ENCODE results near the gene KRT86.

KRT86 gene
- total RNA-seq, result 0 to 0.07 reads per million in 2 donors

DNA sequence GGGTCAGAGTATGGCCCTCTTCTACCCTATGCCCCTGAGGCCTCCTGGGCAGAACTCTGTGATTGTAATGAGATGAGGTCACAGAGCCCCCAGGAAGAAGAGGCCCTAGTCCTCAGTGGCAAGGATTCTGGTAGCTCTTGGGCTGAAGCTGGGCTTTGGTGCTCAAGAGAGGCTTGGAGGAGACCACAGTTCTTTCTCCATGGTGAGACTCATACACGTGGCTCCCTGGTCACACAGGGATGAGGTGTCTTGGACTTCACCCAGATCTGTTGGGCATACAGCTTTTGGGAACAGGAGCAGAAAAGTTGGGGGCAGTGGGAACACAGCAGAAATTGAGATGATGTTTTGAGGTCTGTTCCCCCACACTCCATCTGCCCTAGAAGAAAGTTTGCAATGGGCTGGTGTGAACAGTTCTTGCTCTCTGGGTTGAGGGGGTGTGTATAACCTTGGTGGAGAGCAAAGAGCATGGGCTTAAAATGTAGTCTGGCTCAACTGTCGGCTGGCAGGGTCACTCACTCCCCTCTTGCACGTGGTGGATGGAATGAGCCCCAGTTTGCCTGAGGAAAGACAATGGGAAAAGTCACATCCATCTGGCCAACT is at the start of gene KRT86:
Gene KRT86, plus strand, starts transcription at position 125 of the 600 bp plus-strand sequence. CDS start 27,272 bp downstream, outside the sequence.
- DNase-seq, result no peak

DNA sequence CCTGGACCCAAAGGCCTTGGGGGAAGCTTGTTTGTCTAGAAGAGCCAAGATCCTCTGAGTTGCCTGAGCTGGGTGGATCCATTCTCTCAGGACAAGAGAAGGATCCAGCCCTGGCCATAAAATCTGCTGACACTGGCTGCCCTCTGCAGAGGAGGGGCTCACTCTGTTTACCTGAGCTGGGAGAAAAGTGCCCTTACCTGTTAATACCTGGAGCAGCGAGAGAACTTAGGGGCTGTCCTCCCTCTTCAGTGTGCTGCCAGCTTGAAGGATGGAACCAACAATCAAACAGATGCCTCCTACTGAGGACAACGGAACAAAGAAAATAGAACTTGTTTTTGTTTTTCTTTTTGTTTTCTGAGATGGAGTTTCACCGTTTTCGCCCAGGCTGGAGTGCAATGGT is 48.7 kb upstream of the KRT86 start:
- DNase-seq, result no peak

DNA sequence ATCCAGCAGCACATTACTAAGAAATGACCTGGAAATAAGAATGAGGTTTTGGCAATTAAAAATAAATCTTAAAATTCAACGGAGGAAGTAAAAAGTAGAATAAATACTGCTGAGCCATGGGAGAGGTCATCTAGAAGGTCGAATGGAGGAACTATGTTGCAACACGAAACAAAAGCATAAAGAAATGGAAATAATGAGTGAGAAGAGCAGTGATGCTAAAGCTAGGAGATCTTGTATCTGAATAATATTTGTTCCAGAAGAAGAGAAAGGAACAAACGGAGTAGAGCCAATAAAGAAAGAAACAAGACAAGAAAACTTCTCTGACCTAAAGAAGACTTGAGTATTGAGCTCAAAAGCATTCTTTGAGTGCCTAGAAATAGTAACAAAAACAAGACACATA is 48.0 kb upstream of the KRT86 start:
- DNase-seq, result no peak

DNA sequence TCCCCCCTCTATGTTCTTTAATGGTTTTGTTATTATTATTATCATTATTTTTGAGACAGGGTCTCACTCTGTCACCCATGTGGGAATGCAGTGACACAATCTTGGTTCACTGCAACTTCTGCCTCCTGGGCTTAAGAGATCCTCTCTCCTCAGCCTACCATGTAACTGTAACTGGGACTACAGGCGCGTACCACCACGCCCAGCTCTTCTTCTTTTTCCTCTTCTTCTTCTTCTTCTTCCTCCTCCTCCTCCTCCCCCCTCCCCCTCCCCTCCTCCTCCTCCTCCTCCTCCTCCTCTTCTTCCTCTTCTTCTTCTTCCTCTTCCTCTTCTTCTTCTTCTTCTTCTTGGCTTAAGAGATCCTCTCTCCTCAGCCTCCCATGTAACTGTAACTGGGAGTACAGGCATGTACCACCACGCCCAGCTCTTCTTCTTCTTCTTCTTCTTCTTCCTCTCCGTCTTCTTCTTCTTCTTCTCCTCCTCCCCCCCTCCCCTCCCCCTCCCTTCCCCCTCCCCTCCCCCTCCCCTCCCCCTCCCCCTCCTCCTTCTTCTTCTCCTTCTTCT is 46.8 kb upstream of the KRT86 start:
- no peak for DNase-seq

DNA sequence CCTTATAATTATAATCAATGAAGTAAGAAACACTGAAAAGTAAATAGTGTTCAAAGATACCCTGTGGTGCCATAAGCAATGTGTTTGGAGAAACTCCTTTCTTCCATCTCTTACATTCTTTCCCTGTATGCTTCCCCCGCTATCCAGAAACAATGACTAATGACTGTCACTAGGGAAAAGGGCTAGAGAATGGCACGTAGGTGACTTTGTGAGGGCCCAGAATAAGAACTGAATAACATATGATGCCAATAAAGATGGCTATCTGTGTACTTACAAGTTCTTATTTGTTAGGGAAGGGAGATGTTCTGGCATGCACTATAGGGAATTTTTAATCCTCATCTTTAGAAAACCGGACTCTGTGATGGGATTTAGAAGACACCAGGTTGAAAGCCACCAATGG is 46.1 kb upstream of the KRT86 start:
- no peak for DNase-seq

DNA sequence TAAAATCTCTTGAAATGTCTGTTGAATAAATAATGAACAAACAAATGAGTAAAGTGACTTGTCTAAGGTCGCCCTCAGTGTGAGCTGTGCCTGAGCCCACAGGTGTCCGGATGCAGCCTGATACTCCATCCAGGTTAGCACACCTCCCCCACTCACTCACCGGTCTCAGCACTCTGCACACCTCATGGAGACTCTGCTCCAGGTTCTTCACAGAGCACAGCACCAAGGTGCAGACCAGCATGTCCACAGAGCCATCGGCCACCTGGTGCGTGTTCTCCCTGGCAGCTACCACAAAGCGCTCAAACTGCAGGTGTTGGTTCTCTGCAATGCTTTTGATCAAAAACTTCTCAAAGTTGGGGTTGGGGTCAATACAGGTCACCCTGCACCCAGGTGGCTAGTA is 45.5 kb upstream of the KRT86 start:
- DNase-seq, result no peak

DNA sequence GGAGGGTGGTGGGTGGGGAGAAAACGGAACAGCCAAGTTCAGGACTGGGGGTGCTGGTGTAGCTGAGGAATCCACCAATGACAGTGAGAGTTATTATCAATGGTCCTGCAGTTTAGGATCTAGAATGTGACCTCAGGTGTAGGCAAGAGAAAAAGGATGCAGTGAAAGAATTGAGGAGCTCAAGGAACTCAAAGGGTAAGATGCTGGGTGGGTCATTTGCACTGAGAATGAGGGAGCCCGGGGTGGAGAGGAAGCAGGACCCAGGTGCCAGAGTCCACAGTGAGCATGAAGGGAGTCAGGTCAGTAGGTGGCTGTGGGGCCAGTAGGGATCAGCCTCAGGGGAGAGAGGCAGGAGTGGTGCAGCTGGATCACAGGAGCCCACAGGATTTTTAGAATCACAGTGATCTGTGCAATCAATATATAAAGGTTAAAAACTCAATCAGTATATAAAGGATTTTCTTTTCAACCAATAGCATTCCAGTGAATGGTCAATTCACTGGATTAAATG is 44.6 kb upstream of the KRT86 start:
- no peak for DNase-seq

DNA sequence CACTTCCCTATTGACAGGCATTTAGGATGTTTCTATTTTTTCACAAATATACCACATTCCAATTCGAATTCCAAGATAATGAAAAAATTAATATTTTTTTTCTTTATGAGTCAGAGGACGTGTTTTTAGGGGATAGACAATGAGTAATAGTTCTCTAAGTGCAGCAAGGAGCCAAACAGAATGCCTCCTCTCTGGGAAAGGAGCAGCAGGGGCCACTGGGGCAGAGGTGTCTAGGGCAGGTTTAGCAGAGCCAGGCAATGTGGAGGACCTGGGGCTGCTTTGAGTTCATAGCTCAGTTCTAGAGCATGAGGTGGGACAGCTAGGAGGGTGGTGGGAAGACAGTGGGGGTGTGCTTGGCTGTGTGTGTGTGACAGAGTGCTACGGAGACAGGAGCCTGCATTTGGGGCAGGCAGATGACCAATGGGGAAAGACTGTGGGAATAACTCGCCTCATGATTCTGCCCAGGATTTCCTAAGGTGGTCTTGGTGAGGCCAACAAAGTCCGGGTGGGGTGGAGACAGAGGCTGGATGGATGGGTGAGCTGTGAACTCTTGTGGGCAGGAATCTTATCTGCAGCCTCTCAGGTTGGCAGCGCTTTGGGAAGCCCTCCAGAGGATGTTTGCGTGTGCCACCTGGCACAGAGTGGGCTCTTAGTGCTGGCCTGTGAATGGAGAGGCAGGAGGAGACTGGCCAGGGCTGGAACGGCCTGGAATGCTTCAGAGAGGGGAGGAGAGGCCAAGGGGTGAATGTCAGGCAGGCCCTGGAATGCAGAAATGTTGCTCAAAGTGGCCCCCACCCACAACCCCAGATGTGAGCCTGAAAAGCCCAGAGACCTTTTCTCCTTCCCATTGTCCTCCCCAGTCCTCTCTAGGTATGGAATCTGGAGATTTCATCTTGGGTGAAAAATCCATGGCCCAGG is 43.8 kb upstream of the KRT86 start:
- no peak for DNase-seq

DNA sequence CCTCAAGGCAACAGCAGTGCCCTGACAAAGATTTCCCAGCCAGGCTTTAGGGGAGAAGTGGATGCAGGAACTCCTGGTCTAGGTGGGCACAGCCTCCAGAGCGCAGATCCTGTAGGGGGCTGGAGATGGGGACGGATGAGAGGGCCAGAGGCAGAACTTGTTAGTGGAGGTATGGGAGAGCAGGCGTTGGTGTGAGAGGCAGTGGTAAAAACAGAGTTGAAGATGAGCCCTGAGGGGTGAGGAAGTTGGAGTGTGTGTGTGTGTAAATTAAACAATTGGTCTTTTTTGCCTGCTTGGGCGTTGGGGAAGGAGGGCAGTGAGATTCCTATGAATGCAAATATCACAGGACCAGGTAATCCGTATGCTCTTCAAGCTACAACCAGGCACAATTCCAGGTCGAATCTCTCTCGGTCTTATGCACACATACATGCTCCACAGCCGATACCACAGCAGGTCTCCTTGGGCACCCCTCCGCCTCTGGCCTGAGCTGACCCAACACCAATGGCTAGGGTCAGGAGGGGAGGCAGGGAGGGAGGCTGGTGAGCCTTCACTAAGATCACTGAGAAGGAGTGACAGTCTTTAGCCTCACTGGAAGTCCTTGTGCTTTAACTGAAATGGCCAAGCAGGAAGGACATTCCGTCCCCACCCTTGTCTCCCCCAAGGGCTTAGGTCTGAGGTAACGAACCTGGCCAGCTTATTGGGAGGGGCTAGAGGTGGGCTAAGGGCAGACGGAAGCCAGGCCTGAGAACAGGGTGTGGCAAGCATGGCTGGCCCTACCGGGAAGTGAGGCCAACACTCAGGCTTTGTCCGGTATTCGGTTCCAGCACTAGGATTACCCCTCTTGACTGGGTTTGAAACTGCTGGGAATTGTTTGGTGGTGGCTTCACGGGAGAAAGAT is 42.9 kb upstream of the KRT86 start:
- no peak for DNase-seq

DNA sequence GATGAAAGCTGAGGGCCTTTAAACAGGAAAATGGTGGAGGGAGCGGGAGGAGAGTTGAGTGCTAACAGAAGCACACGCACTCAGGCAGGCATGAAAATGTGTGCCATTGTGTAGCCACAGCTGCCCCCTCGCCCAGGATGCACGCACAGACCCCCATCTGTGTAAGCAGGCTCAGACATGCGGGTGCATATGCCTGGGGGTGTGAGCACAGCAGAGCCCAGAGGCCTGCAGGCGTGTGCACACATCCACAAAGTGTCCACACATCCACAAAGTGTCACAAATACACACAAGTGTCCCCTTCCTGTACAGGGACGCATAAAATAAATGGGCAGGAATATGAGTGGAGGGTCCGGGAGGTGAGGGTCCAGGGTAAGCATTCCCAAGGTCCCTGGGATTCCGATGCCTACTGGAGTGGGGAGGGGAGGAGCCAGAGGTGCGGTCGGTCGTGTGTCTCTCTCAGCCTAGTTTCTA is 42.2 kb upstream of the KRT86 start:
- no peak for DNase-seq

DNA sequence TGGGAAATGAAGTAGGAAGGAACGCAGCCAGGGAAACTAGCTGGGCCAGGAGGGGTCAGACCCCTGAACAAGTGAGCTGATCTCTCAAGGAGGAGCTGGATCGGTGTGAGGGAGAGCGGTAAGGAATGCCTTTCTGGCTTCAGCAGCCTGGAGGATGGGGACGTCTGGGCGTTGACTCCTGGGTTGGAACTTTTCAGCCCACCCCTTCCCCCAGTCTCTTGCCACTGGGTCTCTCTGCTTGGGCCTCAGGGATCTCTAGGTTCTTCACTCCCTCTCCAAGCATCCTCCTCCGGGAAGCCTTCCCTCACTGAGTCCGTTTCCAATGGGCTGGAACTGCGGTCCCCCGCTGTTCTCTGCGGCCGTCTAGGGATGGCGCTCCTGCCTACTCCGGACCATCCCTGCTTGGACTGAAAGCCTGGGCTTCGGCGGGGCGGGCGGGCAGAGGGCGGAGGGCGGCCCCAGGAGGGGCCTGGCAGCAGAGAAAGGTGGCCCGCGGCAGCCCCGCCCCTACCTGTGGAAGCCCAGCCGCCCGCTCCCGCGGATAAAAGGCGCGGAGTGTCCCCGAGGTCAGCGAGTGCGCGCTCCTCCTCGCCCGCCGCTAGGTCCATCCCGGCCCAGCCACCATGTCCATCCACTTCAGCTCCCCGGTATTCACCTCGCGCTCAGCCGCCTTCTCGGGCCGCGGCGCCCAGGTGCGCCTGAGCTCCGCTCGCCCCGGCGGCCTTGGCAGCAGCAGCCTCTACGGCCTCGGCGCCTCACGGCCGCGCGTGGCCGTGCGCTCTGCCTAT is 41.6 kb upstream of the KRT86 start, which contains the start of gene KRT7:
Gene KRT7, plus strand, starts transcription at position 570 of the 788 bp plus-strand sequence. Its CDS starts 54 bp downstream, at position 624.
- no peak for DNase-seq

DNA sequence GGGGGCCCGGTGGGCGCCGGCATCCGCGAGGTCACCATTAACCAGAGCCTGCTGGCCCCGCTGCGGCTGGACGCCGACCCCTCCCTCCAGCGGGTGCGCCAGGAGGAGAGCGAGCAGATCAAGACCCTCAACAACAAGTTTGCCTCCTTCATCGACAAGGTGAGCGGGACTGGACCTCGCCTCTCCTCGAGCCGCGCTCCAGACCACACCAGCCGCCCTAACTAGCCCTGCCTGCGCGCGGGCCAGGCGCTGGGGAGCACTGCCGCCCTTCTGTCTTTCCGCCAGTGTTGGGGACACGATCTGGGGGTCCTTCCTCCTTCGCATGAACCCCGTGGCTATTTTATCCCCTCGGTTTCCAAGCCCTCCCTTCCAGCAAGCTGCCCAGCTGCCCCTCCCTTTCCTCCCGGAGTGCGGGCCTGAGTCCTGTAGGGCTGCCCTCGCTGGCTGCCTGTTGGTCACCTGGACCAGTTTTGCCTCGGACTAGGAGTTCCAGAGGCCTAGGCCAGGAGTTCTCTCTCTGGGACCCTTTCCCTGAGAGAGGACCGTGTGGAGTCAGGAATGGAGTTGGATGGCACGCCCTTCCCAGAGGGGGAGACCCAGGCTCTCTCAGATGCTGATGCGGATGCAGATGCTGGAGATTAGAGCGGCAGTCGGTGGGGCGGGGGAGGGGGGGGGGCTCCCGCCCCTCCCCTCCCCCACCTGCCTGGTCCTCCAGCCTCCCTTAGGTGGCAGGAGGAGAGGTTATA is 40.8 kb upstream of the KRT86 start:
- DNase-seq, result no peak

DNA sequence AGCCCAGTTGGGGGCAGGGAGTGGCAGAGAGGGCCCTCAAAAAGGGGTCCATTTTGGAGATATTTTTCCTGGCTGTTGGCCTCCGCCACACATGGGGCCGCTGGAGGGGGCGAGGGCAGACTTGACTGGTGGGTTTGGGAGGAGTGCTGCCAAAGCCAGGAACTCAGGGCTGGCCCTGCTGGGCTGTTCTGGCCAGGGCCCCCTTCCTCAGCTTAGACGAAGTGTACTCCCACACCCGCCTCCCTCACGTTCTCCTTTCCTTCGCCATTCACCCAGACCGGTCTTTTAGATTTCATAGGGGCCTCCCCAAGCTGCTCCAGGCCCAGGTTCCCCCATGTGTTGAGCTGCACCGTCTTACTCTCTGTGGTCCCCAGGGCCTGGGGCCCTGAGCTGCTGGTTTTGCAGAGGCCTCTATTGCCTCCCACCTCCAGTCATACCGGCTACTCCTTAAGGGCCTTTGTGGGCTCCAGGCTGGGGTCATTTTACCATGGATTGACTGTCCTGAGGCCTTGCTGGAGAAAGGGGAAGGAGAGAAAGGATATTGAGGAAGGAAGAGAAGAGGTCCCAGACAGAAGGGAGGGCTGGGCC is 40.1 kb upstream of the KRT86 start:
- no peak for DNase-seq

DNA sequence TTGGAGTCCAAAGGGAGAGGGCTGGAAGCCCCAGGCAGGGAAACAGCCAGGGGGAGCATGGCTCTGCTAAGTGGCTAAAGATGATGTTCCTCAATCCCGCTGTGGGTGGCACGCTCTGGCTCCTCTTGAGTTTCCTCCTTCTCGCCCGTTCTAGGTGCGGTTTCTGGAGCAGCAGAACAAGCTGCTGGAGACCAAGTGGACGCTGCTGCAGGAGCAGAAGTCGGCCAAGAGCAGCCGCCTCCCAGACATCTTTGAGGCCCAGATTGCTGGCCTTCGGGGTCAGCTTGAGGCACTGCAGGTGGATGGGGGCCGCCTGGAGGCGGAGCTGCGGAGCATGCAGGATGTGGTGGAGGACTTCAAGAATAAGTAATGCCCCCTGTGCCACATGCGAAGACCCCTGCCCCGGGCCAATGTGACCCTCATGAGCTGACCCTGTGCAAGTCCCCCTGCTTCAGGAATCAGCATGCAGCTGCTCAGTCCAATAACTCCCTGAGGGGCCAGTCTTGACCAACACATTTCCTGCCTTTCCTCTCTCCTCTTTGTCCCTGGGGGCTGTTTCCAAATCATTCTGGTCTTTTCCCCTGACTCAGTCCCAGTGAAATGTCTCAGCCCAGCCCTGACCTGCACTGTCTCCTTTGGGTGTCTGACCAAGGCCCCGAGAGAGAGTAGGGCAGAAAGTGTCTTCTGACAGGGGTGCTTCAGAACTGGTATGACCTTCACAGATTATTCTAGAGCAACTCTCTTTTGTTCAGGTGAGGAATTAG is 39.3 kb upstream of the KRT86 start:
- DNase-seq, result no peak

DNA sequence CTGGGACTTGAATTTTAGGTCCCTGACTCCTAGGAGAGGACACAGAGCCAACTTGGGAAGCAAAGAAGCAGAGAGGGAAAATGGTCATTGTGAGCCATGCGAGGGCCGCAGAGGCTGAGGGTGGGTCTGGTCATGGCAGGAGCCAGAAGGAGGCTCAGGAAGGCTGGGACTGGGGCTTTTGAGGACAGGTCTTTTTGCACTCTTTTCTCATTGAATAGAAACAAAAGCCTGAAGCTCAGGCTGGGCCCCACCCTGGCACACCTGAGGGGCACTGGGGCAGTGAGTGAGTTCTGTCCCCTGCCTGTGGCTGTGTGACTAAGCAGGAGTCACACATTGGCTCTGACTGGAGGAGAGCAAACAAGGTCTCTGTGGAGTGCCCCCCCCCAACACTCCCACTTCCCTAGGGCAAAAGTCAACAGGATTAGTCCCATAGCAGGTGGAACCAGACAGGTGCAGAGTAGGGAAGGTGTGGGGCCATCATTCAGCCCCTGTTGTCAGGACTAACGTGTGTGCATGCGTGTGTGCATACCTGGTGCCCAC is 38.6 kb upstream of the KRT86 start:
- no peak for DNase-seq

DNA sequence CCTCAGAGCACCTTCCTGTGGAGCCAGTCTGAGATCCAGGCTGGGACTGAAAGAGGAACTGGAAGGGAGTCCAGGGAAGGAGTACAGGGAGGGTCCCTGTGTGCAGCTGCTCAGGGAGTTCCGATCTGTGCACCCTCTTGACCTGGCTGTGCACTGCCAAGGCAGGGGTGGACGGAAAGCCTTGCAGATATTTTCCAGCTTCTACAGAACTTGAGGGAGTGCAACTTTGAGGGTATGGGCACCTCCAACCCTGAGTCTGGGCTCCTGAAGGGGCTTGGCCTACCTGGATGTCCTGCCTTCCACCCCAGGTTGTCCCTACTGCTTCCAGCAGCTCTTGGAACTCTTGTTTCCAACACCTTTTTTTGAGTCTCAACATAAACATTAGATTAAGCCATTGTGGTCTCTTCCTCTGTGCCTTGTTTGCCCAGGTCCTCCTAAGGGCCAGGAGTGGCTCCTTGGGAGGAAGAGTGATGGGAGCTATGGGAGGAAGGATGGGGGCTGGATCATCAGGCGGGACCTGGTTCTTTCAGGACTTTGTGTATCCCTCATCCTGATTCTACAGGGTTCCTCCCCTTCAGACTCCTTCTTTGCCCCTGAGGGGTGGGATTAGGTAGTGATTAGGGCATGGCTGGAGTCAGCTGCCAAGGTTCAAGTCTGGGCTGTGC is 37.9 kb upstream of the KRT86 start:
- DNase-seq, result no peak

DNA sequence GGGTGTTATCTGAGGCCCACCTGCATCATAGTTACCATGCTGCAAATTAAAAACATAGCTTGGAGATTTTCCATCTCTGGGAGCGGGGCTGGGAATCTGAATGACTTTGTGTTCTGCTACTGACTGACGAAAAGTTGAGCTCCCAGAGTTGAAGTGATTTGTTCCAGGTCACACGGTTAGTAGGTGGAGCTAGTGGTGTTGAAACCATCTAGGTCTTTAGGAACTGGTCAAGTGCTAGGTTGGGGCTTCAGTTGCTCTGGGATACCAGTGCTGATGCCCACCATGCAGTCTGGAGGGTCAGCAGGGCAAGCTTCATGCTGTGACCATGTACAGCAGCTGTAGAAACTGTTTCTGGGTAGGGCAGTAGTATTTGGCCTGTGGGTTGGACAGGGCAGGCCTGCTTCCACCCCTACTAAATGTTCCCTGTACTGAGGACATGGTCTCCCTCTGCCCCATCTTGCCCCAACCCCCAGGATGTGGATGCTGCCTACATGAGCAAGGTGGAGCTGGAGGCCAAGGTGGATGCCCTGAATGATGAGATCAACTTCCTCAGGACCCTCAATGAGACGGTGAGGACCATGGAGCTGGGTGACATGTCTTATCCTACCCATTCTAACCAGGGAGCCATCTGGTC is 36.1 kb upstream of the KRT86 start:
- DNase-seq, result no peak

All from T-helper 2 cell (primary cell).